Neuron (in vitro differentiated cells): Measurements from ENCODE around the gene GMPPB.
"Not testable (repeated sequence)": the region's sequence is repeated elsewhere in the genome, so short reads cannot be mapped to it uniquely, and the experiment has no call there.

Experiments
- H2AFZ ChIP-seq: one replicate; pipeline ENCODE4 v1.6.1; 2013; ENCODE audit warnings: low read depth, mild to moderate bottlenecking, inconsistent platforms, low read length, moderate library complexity
- H3K27me3 ChIP-seq: one replicate; pipeline ENCODE4 v1.6.1; 2013; ENCODE audit warnings: low read length; ENCODE audit not compliant: insufficient read depth
- H3K36me3 ChIP-seq: one replicate; pipeline ENCODE4 v1.6.1; 2013; ENCODE audit warnings: low read length; ENCODE audit not compliant: insufficient read depth
- H3K4me1 ChIP-seq: one replicate; pipeline ENCODE4 v1.6.1; 2013; ENCODE audit warnings: low read length; ENCODE audit not compliant: insufficient read depth
- H3K4me3 ChIP-seq: 2 replicates; pipeline ENCODE4 v1.5.1; 2013; ENCODE audit warnings: mild to moderate bottlenecking, low read length, moderate library complexity
- H3K9me3 ChIP-seq: one replicate; pipeline ENCODE4 v1.6.1; 2013; ENCODE audit warnings: low read length

Gene GMPPB

GRCh38 chr3:49703443-49703927 is 20.3 kb downstream of the GMPPB start:
- no peak overlapping the region for H2AFZ ChIP-seq
- no peaks in the 10 kb centered on the region for H3K27me3 ChIP-seq
- no peaks in the 10 kb centered on the region for H3K4me1 ChIP-seq

GRCh38 chr3:49702672-49703071 is 21.1 kb downstream of the GMPPB start:
- Histone ChIP-seq H3K36me3 (peaks cover 40% of the 10 kb centered on the region), H3K4me1 (no peaks in the 10 kb centered on the region), H3K27me3 (no peaks in the 10 kb centered on the region), H3K9me3 (no peaks in the 10 kb centered on the region), H2AFZ (no peak overlapping the region), H3K4me3 (no peak overlapping the region)

More at GRCh38 chr3:49703443-49703927, 20.3 kb downstream of the GMPPB start:
- H3K36me3 ChIP-seq: peaks cover 38% of the 10 kb centered on the region
- no peaks in the 10 kb centered on the region for H3K9me3 ChIP-seq
- no peak overlapping the region for H3K4me3 ChIP-seq

- no peaks in the 10 kb centered on the region for H3K27me3 ChIP-seq
- no peak overlapping the region for H2AFZ ChIP-seq
- no peak overlapping the region for H3K4me3 ChIP-seq
- H3K36me3 ChIP-seq: peaks cover 39% of the 10 kb centered on the region
- no peaks in the 10 kb centered on the region for H3K9me3 ChIP-seq
- H3K4me1 ChIP-seq: no peaks in the 10 kb centered on the region
Measured at GRCh38 chr3:49701388-49702077, 22.2 kb downstream of the GMPPB start.

GRCh38 chr3:49700453-49701128 is 23.2 kb downstream of the GMPPB start:
- Histone ChIP-seq H3K4me1 (no peaks in the 10 kb centered on the region), H3K9me3 (no peaks in the 10 kb centered on the region), H2AFZ (no peak overlapping the region), H3K4me3 (no peak overlapping the region), H3K36me3 (peaks cover 34% of the 10 kb centered on the region), H3K27me3 (no peaks in the 10 kb centered on the region)

GRCh38 chr3:49700014-49700413 is 23.7 kb downstream of the GMPPB start:
- Histone ChIP-seq H2AFZ (no peak overlapping the region), H3K27me3 (no peaks in the 10 kb centered on the region), H3K4me1 (no peaks in the 10 kb centered on the region), H3K9me3 (no peaks in the 10 kb centered on the region), H3K36me3 (peaks cover 31% of the 10 kb centered on the region), H3K4me3 (no peak overlapping the region)

- Histone ChIP-seq H3K4me1 (no peaks in the 10 kb centered on the region), H3K9me3 (no peaks in the 10 kb centered on the region), H2AFZ (no peak overlapping the region), H3K4me3 (no peak overlapping the region), H3K36me3 (peaks cover 25% of the 10 kb centered on the region), H3K27me3 (no peaks in the 10 kb centered on the region)
Measured at GRCh38 chr3:49699281-49699979, 24.3 kb downstream of the GMPPB start.

- H3K27me3 ChIP-seq, H3K36me3 ChIP-seq: not testable (repeated sequence)
Measured at GRCh38 chr3:49695350-49696015, 28.3 kb downstream of the GMPPB start.

GRCh38 chr3:49694409-49695070 is 29.2 kb downstream of the GMPPB start:
- H3K9me3 ChIP-seq, H3K4me1 ChIP-seq, H3K27me3 ChIP-seq, H3K4me3 ChIP-seq, H2AFZ ChIP-seq, H3K36me3 ChIP-seq: not testable (repeated sequence)

More at GRCh38 chr3:49695350-49696015, 28.3 kb downstream of the GMPPB start:
- not testable (repeated sequence) for H3K4me1 ChIP-seq, H2AFZ ChIP-seq, H3K9me3 ChIP-seq, H3K4me3 ChIP-seq

- not testable (repeated sequence) for H3K36me3 ChIP-seq, H3K27me3 ChIP-seq, H2AFZ ChIP-seq, H3K9me3 ChIP-seq, H3K4me3 ChIP-seq
- peaks cover 13% of the 10 kb centered on the region for H3K4me1 ChIP-seq
Measured at GRCh38 chr3:49691481-49691880, 32.3 kb downstream of the GMPPB start.

- not testable (repeated sequence) for H2AFZ ChIP-seq, H3K27me3 ChIP-seq, H3K9me3 ChIP-seq, H3K36me3 ChIP-seq
- Histone ChIP-seq H3K4me1 (peaks cover 13% of the 10 kb centered on the region), H3K4me3 (peak overlapping the region; percentile 79)
Measured at GRCh38 chr3:49690856-49691255, 32.9 kb downstream of the GMPPB start.

- not testable (repeated sequence) for H3K9me3 ChIP-seq, H3K27me3 ChIP-seq, H3K36me3 ChIP-seq
- Histone ChIP-seq H2AFZ (peak overlapping the region; percentile 46), H3K4me1 (peaks cover 13% of the 10 kb centered on the region), H3K4me3 (peak overlapping the region; percentile 79)
Measured at GRCh38 chr3:49689908-49690624, 33.7 kb downstream of the GMPPB start.
